A549 (cell line): Measurements from ENCODE around the gene CNTNAP5.

Experiments
- CTCF ChIP-seq: fragments of >200 bp; sonication (Bioruptor Twin); formaldehyde crosslinking; IDR thresholded peaks from 3 replicates; pipeline ENCODE4 v1.5.1; 2016
- MYC ChIP-seq: IDR thresholded peaks from 2 replicates; pipeline ENCODE4 v1.6.1; 2012; ENCODE audit warnings: mild to moderate bottlenecking, inconsistent platforms, low read length, improper control_type of control experiment, borderline replicate concordance
- RAD21 ChIP-seq, 2 experiments: fragments of >200 bp in 1 of 2; sonication (Bioruptor Twin) in 1 of 2; formaldehyde crosslinking in 1 of 2; IDR thresholded peaks in 1 of 2; conservative IDR thresholded peaks in 1 of 2; 2 replicates in 1 of 2; 3 replicates in 1 of 2; pipeline ENCODE4 v1.6.1; 2012 to 2018; ENCODE audit warnings: inconsistent platforms in 1 of 2

DNA sequence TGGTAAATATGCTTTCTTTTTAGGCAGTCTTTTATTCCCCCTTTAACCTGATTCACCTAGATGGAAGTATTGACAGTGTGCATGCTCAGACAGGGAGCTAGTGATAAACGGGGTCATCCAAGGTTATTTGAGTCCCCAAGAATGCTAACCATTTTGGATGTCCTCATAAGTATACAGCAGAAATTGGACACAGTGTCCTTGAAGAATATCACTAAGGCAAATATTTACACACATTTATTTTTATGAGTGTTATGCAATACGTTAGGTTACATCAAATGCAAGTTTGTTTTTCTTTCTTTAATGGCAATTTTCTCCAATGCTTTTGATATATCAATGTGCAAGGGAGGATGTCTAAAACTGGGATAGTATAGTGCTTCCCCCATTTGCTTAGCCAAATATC, 23.6 kb downstream of the CNTNAP5 start:
- TF ChIP-seq MYC (no peak), CTCF (no peak), RAD21 (conservative IDR thresholded peaks at IDR 0.05 in 1 of 2, IDR thresholded peaks at IDR 0.05 in 1 of 2) (no peak)
